ENCODE results near the gene PTPA.
A peak's percentile ranks its signal among the peaks of the same experiment; 100 is the strongest.

Gene PTPA

GRCh38 chr9:129080601-129081387 lies 30.4 kb upstream of the PTPA start, which contains the start of gene DOLPP1 (continued):
- TF ChIP-seq PRDM2 (tag by site-specific recombination; IDR thresholded peaks at IDR 0.05; ENCODE audit: borderline replicate concordance) (no peak), GLI4 (tag by site-specific recombination; IDR thresholded peaks at IDR 0.05) (no peak), ZNF48 (tag by site-specific recombination; IDR thresholded peaks at IDR 0.05) (no peak), PRDM10 (tag by site-specific recombination; IDR thresholded peaks at IDR 0.05) (peak; percentile 60), ZNF747 (tag by site-specific recombination; IDR thresholded peaks at IDR 0.05) (no peak), ZNF138 (tag by site-specific recombination; IDR thresholded peaks at IDR 0.05; ENCODE audit: borderline replicate concordance) (no peak), ZNF677 (tag by site-specific recombination; IDR thresholded peaks at IDR 0.05) (no peak), KLF9 (tag by site-specific recombination; IDR thresholded peaks at IDR 0.05; ENCODE audit: low read depth) (peak; percentile 69; the same call in 1 of the 2 replicates), OVOL3 (tag by site-specific recombination; IDR thresholded peaks at IDR 0.05) (no peak), SP3 (tag by site-specific recombination; IDR thresholded peaks at IDR 0.05) (peak; percentile 93), KLF1 (tag by site-specific recombination; IDR thresholded peaks at IDR 0.05) (no peak), SCRT2 (tag by site-specific recombination; IDR thresholded peaks at IDR 0.05) (no peak), HOXC10 (CRISPR knock-in tag; IDR thresholded peaks at IDR 0.05) (no peak), ZNF157 (tag by site-specific recombination; IDR thresholded peaks at IDR 0.05) (no peak), ZNF654 (tag by site-specific recombination; IDR thresholded peaks at IDR 0.05; ENCODE audit: low read depth) (no peak), ZNF404 (tag by site-specific recombination; IDR thresholded peaks at IDR 0.05) (no peak), ZNF707 (tag by site-specific recombination; IDR thresholded peaks at IDR 0.05) (no peak), ZBTB49 (tag by site-specific recombination; IDR thresholded peaks at IDR 0.05; ENCODE audit: low read depth) (no peak), ZNF610 (tag by site-specific recombination; IDR thresholded peaks at IDR 0.05; ENCODE audit: borderline replicate concordance) (no peak), ZNF571 (tag by site-specific recombination; IDR thresholded peaks at IDR 0.05) (no peak), ZNF202 (tag by site-specific recombination; IDR thresholded peaks at IDR 0.05; ENCODE audit: borderline replicate concordance) (no peak), ZNF776 (tag by site-specific recombination; IDR thresholded peaks at IDR 0.05; ENCODE audit: borderline replicate concordance) (no peak), ZNF580 (tag by site-specific recombination; IDR thresholded peaks at IDR 0.05) (peak; percentile 66; the same call in 1 of the 2 replicates), WT1 (tag by site-specific recombination; IDR thresholded peaks at IDR 0.05) (no peak), ZBTB17 (tag by site-specific recombination; IDR thresholded peaks at IDR 0.05) (no peak), ZNF426 (tag by site-specific recombination; IDR thresholded peaks at IDR 0.05) (no peak), ZNF639 (tag by site-specific recombination; IDR thresholded peaks at IDR 0.05) (no peak; the same call in 1 of the 2 replicates)

Measured in HEK293 (cell line).